Parathyroid adenoma (tissue), 2 donors: ENCODE data around the gene CERS2.

Experiments used
- H2AFZ ChIP-seq: fragments of 300-600 bp; sonication (generic); one replicate; pipeline ENCODE4 v1.7.0; 2017; ENCODE audit warnings: antibody characterized with exemption, mild to moderate bottlenecking
- H3K27ac ChIP-seq: fragments of 300-600 bp; sonication (generic); one replicate; pipeline ENCODE4 v1.7.0; 2017
- H3K27me3 ChIP-seq: fragments of 300-600 bp; sonication (generic); one replicate; pipeline ENCODE4 v1.7.0; 2017; ENCODE audit warnings: low read length; ENCODE audit not compliant: control insufficient read depth, insufficient read depth
- H3K36me3 ChIP-seq: fragments of 300-600 bp; sonication (generic); one replicate; pipeline ENCODE4 v1.7.0; 2017; ENCODE audit warnings: low read length; ENCODE audit not compliant: control insufficient read depth, insufficient read depth
- H3K4me1 ChIP-seq: fragments of 300-600 bp; sonication (generic); one replicate; pipeline ENCODE4 v1.7.0; 2017; ENCODE audit warnings: control low read depth
- H3K4me2 ChIP-seq: fragments of 300-600 bp; sonication (generic); one replicate; pipeline ENCODE4 v1.7.0; 2017; ENCODE audit warnings: low read length
- H3K4me3 ChIP-seq: fragments of 300-600 bp; sonication (generic); one replicate; pipeline ENCODE4 v1.7.0; 2017; ENCODE audit warnings: low read depth, low read length
- H3K79me2 ChIP-seq: fragments of 300-600 bp; sonication (generic); one replicate; pipeline ENCODE4 v1.7.0; 2017; ENCODE audit warnings: control low read depth
- H3K9ac ChIP-seq: fragments of 300-600 bp; sonication (generic); one replicate; pipeline ENCODE4 v1.7.0; 2017; ENCODE audit warnings: mild to moderate bottlenecking
- H3K9me3 ChIP-seq: fragments of 300-600 bp; sonication (generic); one replicate; pipeline ENCODE4 v1.7.0; 2017; ENCODE audit warnings: low read length; ENCODE audit not compliant: control insufficient read depth
- CTCF ChIP-seq: fragments of 300-600 bp; sonication (generic); IDR thresholded peaks from one replicate; pipeline ENCODE4 v1.7.0; 2017; ENCODE audit warnings: antibody characterized with exemption, mild to moderate bottlenecking
- donor health status: primary hyperparathyroidism.

Gene CERS2

GRCh38 chr1:150926097-150926741 lies 48.4 kb downstream of the CERS2 start, which contains the start of gene SETDB1:
SETDB1 (plus strand) TSS chr1:150926363; CDS start chr1:150927715, 1,352 bp downstream.
- Histone ChIP-seq H3K4me3 (peak within 1 kb of the TSS; percentile 91), H3K79me2 (peaks cover 3% of the 10 kb centered on the region), H3K9me3 (no peaks in the 10 kb centered on the region), H3K27me3 (no peaks in the 10 kb centered on the region), H3K9ac (peak within 1 kb of the TSS; percentile 21), H3K36me3 (no peaks in the 10 kb centered on the region), H3K4me1 (no peaks in the 10 kb centered on the region), H2AFZ (peak within 1 kb of the TSS; percentile 92), H3K27ac (peak within 1 kb of the TSS; percentile 70), H3K4me2 (peak within 1 kb of the TSS; percentile 81)
- TF ChIP-seq CTCF: no peak

- TF ChIP-seq CTCF: no peak
- Histone ChIP-seq H3K36me3 (no peaks in the 10 kb centered on the region), H3K27me3 (no peaks in the 10 kb centered on the region), H2AFZ (no peak overlapping the region), H3K4me3 (peak overlapping the region; percentile 91), H3K4me2 (no peak overlapping the region), H3K4me1 (no peaks in the 10 kb centered on the region), H3K79me2 (peaks cover 3% of the 10 kb centered on the region), H3K27ac (no peak overlapping the region), H3K9me3 (no peaks in the 10 kb centered on the region), H3K9ac (no peak overlapping the region)
These were observed 49.6 kb downstream of the CERS2 start for GRCh38 chr1:150925080-150925479.

DNA sequence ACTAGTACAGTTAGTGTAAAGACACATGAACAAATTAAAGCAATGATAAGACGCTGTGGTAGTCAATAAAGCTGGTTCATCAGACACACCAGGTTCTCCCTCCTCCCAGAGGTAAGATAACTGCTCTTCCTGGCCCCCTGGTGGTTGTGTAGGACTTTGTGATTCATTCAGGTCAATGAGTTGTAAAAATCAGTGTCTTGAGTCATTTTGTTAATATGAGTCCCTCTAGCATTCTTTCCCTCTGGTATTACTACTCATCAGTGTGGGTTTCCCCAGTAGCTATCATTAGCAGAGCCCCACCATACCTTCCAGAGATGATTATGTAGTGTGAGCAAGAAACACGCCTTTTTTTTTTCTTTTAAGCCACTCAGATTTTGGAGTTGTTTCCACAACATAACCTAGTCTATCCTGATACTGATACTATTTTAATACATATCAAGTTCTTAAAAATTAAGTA lies 52.1 kb downstream of the CERS2 start:
- no peaks in the 10 kb centered on the region for H3K36me3 ChIP-seq
- no peaks in the 10 kb centered on the region for H3K27me3 ChIP-seq
- no peak overlapping the region for H3K9ac ChIP-seq
- H3K27ac ChIP-seq: no peak overlapping the region
- TF ChIP-seq CTCF: peak; percentile 49
- no peak overlapping the region for H3K4me3 ChIP-seq
- peaks cover 3% of the 10 kb centered on the region for H3K79me2 ChIP-seq
- no peak overlapping the region for H2AFZ ChIP-seq
- no peaks in the 10 kb centered on the region for H3K9me3 ChIP-seq
- no peak overlapping the region for H3K4me2 ChIP-seq
- H3K4me1 ChIP-seq: no peaks in the 10 kb centered on the region

DNA sequence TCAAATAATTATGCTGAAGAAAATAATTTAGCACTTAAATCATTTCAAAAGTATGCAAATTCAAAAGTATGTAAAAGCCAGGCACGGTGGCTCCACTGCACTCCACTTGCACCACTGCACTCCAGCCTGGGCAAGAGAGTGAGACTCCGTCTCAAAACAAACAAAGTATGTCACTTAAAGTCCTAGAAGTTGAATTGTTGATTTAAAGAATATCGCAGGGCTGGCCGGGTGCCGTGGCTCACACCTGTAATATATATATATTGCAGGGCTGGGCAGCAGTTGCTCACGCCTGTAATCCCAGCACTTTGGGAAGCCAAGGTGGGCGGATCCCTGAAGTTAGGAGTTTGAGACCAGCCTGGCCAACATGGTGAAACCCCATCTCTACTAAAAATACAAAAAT lies 57.2 kb downstream of the CERS2 start:
- H3K36me3 ChIP-seq: no peaks in the 10 kb centered on the region
- no peak overlapping the region for H3K4me2 ChIP-seq
- TF ChIP-seq CTCF: no peak
- no peak overlapping the region for H3K9ac ChIP-seq
- H3K4me1 ChIP-seq: no peaks in the 10 kb centered on the region
- no peaks in the 10 kb centered on the region for H3K79me2 ChIP-seq
- no peaks in the 10 kb centered on the region for H3K27me3 ChIP-seq
- H3K9me3 ChIP-seq: no peaks in the 10 kb centered on the region
- H3K4me3 ChIP-seq: no peak overlapping the region
- H2AFZ ChIP-seq: no peak overlapping the region
- H3K27ac ChIP-seq: no peak overlapping the region
